Tibial nerve (tissue), 4 donors: ENCODE data around the gene TFRC.

Source experiments
- CTCF ChIP-seq, 5 experiments: fragments of 200-600 bp in 3 of 5; fragments of 450-650 bp in 2 of 5; sonication (generic) in 3 of 5; IDR thresholded peaks; one replicate each; pipeline ENCODE4 v1.5.1; 2016 to 2019; ENCODE audit warnings: antibody characterized with exemption in 5 of 5, mild to moderate bottlenecking in 3 of 5, moderate library complexity in 2 of 5
- EP300 ChIP-seq, 2 donors: sonication (generic); formaldehyde crosslinking; IDR thresholded peaks; one replicate each; pipeline ENCODE4 v1.6.1; 2017; ENCODE audit warnings: antibody characterized with exemption in 2 of 2, mild to moderate bottlenecking in 1 of 2
- POLR2A ChIP-seq, 2 donors: fragments of 450-650 bp; IDR thresholded peaks; one replicate each; pipeline ENCODE4 v1.6.1; 2017; ENCODE audit warnings: antibody characterized with exemption in 2 of 2, mild to moderate bottlenecking in 2 of 2, moderate library complexity in 2 of 2

- no peak for TF ChIP-seq POLR2A (IDR thresholded peaks at IDR 0.05)
- TF ChIP-seq CTCF (IDR thresholded peaks at IDR 0.05): no peak
- no peak for TF ChIP-seq EP300 (IDR thresholded peaks at IDR 0.05)
Observed at GRCh38 chr3:196087906-196088305, 6.0 kb upstream of the TFRC start.
